OCI-LY1 (cell line): Measurements from ENCODE around the gene ASB2.
A peak's percentile ranks its signal among the peaks of the same experiment; 100 is the strongest.

Source experiments
- CTCF ChIP-seq: fragments of 200-600 bp; sonication (generic), shearing (Covaris generic); IDR thresholded peaks from 2 replicates; pipeline ENCODE4 v1.5.1; 2017; ENCODE audit warnings: mild to moderate bottlenecking, antibody characterized with exemption, low read length, moderate library complexity, mixed read lengths
- EZH2 ChIP-seq: fragments of 200-600 bp; sonication (generic), shearing (Covaris generic); IDR thresholded peaks from 2 replicates; pipeline ENCODE4 v1.8.0; 2017; ENCODE audit warnings: borderline replicate concordance, mixed run types, mild to moderate bottlenecking, antibody characterized with exemption, low read length, moderate library complexity, mixed read lengths

- TF ChIP-seq CTCF (peak; percentile 7; the same call in 1 of the 2 replicates), EZH2 (no peak)
These were observed 20.4 kb downstream of the ASB2 start for GRCh38 chr14:93955850-93956481.
